Measurements from ENCODE around the gene SEZ6.

DNA sequence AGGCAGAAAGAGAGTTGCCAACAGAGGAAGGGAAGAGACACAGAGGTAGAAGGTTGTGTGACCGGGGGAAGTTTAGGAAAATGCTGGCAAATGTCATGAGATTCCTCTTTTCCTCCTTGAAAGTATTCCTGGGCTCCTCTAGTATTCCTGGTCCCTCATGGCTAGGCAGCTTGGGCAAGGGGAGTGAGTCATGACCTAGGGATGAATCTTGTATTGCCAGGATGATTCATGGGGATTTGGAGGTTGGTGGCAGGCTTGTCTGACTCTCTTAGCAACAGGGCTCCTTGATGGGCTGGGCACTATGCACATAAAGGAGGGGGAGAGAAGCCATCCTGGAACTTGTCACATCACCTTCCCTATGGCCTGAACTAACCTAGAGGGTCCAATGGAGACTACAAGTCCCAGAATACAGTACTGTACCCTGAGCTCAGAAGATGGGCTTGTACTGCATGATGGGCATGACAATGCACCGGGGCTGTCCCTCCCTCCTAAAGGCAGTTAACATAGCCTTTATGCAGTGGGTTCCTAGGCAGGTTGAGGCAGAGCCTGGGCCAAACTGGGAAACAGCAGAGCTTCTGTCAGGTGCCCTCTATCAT, 2.1 kb upstream of the SEZ6 start:
- TF ChIP-seq CTCF (IDR thresholded peaks at IDR 0.05) = no peak
- no peak for TF ChIP-seq POLR2A (IDR thresholded peaks at IDR 0.05)
- TF ChIP-seq POLR2AphosphoS5 (IDR thresholded peaks at IDR 0.05) = no peak

All from stomach (tissue), 4 donors.